Activated naive CD8-positive, alpha-beta T cell (primary cell): ENCODE results near the gene PWWP2B.
A peak's percentile ranks its signal among the peaks of the same experiment; 100 is the strongest.

Experiments
- H3K27ac Mint-ChIP-seq: one replicate; pipeline ENCODE4 v1.8.0; 2021; ENCODE audit warnings: mixed read lengths
- H3K27me3 Mint-ChIP-seq: one replicate; pipeline ENCODE4 v1.8.0; 2021; ENCODE audit warnings: mixed read lengths
- H3K36me3 Mint-ChIP-seq: one replicate; pipeline ENCODE4 v1.8.0; 2021; ENCODE audit warnings: mixed read lengths
- H3K4me1 Mint-ChIP-seq: one replicate; pipeline ENCODE4 v1.8.0; 2021; ENCODE audit warnings: low read depth, mixed read lengths
- H3K4me3 Mint-ChIP-seq: one replicate; pipeline ENCODE4 v1.8.0; 2021; ENCODE audit warnings: mild to moderate bottlenecking, mixed read lengths
- H3K9me3 Mint-ChIP-seq: one replicate; pipeline ENCODE4 v1.8.0; 2021; ENCODE audit warnings: low read depth, mixed read lengths

The PWWP2B gene

DNA sequence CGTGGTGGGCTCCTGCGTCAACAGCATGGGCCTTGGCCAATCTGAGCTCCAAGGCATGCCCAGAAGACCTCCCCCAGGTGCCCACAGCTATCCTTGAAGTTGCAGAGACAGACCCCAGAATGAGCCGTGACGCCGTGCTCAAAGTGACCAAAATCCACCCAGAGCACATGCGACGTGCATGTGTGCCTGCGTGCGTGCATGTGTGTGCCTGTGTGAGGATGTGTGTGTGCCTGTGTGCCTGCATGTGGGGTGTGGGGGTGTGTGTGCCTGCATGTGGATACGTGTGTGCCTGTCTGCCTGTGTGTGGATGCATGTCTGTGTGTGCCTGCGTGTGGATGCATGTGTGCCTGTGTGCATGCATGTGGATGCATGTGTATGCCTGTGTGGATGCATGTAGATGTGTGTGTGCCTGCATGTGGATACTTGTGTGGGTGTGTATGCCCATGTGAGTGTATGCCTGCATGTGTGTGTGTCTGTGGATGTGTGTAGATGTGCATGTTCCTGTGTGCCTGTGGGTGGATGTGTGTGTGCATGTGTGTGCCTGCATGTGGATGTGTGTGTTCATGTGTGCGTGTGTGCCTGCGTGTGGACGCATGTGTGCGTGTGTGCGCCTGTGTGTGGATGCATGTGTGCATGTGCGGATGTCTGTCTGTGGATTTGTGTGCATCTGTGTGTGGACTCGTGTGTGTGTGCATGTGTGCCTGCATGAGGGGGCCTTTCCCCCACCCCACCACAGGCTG, 42.6 kb downstream of the PWWP2B start:
- no peak overlapping the region for H3K27ac Mint-ChIP-seq
- no peak overlapping the region for H3K4me3 Mint-ChIP-seq
- H3K36me3 Mint-ChIP-seq, result no peaks in the 10 kb centered on the region
- H3K27me3 Mint-ChIP-seq, result no peaks in the 10 kb centered on the region
- H3K4me1 Mint-ChIP-seq, result peaks cover 8% of the 10 kb centered on the region
- no peaks in the 10 kb centered on the region for H3K9me3 Mint-ChIP-seq

DNA sequence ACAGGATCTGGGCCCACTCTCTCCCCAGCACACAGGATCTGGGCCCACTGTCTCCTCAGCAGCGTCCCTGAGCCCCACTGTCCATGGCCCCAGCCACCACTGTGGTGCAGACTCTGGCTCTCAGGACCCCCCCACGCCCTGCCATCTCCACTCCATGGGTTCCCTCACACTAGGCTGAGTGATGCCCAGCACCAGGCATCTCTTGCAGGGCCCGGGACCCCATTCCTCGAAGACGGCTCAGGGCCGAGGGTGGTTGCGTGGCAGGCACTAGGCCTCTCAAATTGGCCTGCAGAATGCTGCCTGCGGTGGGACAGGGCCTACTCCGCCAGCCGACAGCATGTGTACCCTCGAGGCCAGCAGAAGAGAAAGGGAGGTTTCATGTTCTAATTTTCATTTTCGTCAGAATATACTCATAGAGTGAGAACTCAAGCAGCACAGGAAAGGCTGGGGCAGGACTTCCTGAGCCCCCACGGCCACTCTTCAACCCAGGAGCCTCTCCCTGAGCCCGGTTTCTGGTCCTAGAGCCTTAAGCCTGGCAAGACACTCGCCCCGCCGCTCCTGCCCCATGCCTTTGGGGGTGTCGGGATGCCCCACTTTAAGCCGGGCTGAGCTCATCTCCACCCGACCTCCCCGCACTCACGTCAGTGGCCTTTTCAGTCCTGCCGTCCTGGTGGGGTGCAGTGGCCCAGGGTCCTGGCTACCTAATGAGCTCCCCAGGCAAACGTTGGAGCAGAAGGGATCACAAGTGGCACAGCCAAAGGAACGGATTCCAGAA, 44.0 kb downstream of the PWWP2B start:
- Mint-ChIP-seq H3K27ac (no peak overlapping the region), H3K4me1 (peaks cover 16% of the 10 kb centered on the region), H3K36me3 (no peaks in the 10 kb centered on the region), H3K4me3 (no peak overlapping the region), H3K9me3 (no peaks in the 10 kb centered on the region), H3K27me3 (no peaks in the 10 kb centered on the region)

DNA sequence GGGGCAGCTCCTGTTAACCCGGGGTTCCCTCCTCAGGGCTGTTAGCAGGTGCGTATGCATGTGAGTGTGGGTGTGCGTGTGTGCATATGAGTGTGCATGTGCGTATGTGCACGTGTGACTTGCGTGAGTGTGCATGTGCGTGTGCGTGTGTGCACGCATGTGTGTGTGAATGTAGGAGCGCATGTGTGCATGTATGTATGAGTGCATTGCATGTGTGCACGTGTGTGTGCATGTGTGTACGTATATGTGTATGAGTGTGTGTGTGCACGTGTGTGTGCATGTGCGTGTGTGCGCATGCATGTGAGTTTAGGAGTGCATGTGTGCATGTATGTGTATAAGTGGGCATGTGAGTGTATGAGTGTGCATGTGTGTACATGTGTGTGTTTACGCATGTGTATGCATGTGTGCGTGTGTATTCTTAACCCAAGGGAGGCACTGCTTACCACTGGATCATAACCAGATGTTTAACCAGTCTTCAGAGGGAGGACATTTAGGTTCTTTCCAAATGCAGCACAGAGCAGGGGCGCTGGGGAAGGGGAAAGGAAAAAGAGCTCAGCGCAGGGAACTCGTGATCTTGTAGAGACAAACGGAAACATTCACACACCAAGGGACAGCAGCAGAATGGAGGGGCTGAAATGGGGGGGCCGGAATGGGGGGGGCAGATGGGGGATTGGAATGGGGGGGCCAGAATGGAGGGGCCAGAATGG, 45.0 kb downstream of the PWWP2B start:
- Mint-ChIP-seq H3K4me3 (no peak overlapping the region), H3K27me3 (no peaks in the 10 kb centered on the region), H3K9me3 (no peaks in the 10 kb centered on the region), H3K4me1 (peaks cover 21% of the 10 kb centered on the region), H3K36me3 (no peaks in the 10 kb centered on the region), H3K27ac (peak overlapping the region; percentile 75)

DNA sequence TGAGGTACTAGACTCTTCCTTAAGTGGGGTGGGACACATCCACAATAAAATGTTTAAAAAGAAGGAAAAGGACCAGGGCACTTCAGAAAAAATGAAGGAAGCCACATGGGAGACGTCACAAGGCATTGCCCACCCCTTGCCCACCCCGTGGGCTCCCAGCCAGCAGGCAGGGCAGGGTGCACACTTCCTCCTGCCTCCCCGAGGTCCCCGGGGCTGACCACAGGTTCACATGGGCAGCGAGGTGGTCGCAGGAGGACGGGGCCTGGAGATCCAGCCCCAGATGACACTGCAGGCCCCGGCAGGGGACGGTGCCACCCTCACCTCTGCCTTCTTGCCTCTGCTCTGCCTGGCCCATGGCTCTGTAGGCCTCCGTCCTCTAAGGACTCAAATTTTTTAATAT, 45.6 kb downstream of the PWWP2B start:
- H3K27ac Mint-ChIP-seq, result no peak overlapping the region
- no peak overlapping the region for H3K4me3 Mint-ChIP-seq
- H3K4me1 Mint-ChIP-seq, result peaks cover 26% of the 10 kb centered on the region
- no peaks in the 10 kb centered on the region for H3K9me3 Mint-ChIP-seq
- H3K27me3 Mint-ChIP-seq, result no peaks in the 10 kb centered on the region
- no peaks in the 10 kb centered on the region for H3K36me3 Mint-ChIP-seq

DNA sequence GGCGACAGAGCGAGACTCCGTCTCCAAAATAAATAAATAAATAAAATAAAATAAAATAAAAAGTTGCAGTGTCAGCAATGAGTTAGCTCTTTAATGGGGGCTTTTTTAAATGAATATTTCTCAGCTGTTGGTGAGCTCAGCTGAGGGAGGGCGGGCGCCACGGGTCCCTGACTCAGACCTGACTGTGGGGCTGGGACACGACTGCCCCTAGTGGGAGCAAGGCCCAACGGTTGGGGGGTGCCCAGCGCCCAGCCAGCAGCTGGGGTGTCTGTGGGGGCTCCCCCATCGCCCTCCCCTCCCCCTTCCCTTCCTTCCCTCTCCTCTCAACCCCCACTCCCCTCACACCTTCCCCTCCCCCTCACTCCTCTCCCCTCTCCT, 46.6 kb downstream of the PWWP2B start:
- Mint-ChIP-seq H3K4me1 (peaks cover 31% of the 10 kb centered on the region), H3K4me3 (no peak overlapping the region), H3K27ac (no peak overlapping the region), H3K27me3 (no peaks in the 10 kb centered on the region), H3K36me3 (no peaks in the 10 kb centered on the region), H3K9me3 (no peaks in the 10 kb centered on the region)

DNA sequence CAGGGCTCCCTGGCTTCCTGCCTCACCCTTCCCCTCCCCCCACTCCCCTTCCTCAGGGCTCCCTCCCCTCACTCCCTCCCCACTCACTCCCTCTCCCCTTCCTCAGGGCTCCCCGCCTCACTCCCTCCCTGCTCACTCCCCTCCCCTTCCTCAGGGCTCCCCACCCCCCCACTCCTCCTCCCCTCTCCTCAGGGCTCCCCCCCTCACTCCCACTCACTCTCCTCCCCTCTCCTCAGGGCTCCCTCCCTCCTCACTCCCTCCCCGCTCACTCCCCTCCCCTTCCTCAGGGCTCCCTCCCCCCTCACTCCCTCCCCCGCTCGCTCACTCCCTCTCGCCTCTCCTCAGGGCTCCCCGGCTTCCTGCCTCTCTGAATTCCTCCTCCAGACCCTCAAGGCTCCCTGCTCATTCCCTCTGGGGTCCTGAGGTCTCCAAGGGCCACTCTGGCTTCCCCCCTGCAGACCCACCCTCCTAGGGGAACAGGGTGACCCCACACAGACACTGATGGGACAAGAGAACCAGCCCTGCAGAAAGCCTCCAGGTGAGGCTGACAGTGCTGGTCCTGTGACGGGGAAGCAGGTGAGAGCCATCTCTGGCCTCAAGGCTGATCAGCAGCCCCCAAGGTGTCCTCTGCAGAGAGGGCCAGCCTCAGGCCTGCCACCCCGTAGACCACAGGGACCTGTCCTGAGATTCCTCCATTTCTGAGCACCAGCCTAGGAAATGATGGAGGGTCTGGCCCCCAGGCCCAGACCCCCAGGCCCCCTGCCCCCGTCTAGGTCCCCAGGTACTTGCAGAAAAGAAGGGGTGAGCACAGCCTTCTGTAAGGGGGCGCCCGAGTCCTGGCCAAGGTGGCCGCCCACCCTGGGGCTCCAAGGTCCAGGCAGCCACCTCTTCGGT, 47.2 kb downstream of the PWWP2B start:
- no peaks in the 10 kb centered on the region for H3K9me3 Mint-ChIP-seq
- no peak overlapping the region for H3K27ac Mint-ChIP-seq
- no peaks in the 10 kb centered on the region for H3K27me3 Mint-ChIP-seq
- H3K36me3 Mint-ChIP-seq, result no peaks in the 10 kb centered on the region
- H3K4me3 Mint-ChIP-seq, result no peak overlapping the region
- H3K4me1 Mint-ChIP-seq, result peaks cover 31% of the 10 kb centered on the region

DNA sequence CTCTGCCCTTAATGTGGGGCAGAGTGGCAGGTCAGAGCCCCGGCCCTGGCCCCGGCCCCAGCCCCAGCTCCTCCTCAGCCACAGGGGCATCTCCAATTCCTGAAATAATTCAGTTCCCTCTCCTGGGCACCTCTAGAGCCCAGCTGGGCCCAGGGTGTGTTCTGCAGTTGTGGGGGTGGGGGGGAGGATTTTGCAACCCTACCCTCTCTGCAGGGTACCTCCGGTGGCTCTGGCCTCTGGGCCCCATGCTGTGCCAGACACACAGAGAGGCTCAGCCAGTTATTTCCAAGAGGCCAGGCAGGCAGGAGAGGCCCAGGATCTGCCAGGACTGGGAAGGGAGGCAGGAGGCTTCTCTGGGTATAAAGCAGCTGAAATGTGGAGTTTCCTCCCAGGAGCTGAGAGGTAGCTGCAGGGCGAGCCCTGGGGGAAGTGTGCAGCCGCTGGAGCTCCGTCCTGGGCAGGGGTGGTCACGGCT, 47.9 kb downstream of the PWWP2B start:
- Mint-ChIP-seq H3K27ac (no peak overlapping the region), H3K4me1 (peaks cover 33% of the 10 kb centered on the region), H3K4me3 (no peak overlapping the region), H3K27me3 (no peaks in the 10 kb centered on the region), H3K36me3 (no peaks in the 10 kb centered on the region), H3K9me3 (no peaks in the 10 kb centered on the region)

DNA sequence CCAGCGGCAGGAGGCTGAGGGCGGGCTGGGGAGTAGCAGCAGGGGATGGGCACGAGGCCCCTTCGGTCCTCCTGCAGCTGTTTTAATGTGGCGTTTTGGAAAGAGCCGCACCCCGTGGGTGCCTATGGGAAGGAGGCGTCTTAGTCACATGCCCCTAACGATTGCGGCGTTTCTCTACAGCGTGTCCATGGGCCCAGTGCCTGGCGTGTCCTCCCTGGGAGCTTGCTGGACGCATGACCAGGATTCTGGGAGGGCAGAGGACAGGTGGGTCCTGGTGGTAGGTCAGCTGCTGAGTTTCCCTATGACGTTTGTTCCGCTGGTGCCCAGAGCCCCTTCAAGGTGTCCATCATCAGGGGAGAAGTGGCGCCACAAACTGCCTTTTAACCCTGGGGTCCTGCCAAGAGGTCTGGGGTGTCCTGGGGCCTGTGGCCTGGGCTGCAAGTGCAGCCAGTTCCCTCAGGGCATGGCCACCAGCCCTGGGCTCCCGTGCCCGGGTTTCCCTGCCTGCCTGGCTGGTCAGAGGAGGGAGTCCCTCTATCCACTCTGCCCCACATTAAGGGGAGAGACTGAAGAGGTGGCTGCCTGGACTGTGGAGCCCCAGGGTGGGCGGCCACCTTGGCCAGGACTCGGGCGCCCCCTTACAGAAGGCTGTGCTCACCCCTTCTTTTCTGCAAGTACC, 48.7 kb downstream of the PWWP2B start:
- no peaks in the 10 kb centered on the region for H3K9me3 Mint-ChIP-seq
- no peaks in the 10 kb centered on the region for H3K36me3 Mint-ChIP-seq
- H3K27ac Mint-ChIP-seq, result no peak overlapping the region
- no peaks in the 10 kb centered on the region for H3K27me3 Mint-ChIP-seq
- H3K4me1 Mint-ChIP-seq, result peaks cover 35% of the 10 kb centered on the region
- H3K4me3 Mint-ChIP-seq, result no peak overlapping the region

DNA sequence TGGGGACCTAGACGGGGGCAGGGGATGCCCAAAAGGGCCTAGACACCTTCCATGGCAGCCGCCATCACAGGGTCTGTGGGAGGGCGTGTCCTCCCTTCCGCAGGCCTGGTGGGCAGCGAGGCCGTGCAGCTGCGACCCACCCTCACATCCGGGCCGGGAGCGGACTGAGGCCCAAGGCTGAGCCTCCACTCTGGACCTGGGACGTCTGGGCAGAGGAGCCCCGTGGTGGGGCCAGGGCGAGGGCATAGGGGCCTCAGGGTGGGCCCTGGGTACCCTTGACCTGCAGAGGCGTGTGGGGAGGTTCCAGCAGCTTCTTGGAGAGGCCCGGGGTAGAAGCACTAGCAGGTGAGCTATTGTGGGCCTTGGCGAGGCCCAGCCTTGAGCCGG, 49.2 kb downstream of the PWWP2B start:
- peaks cover 36% of the 10 kb centered on the region for H3K4me1 Mint-ChIP-seq
- peak overlapping the region; percentile 98 for H3K27ac Mint-ChIP-seq
- no peaks in the 10 kb centered on the region for H3K9me3 Mint-ChIP-seq
- H3K27me3 Mint-ChIP-seq, result no peaks in the 10 kb centered on the region
- no peaks in the 10 kb centered on the region for H3K36me3 Mint-ChIP-seq
- H3K4me3 Mint-ChIP-seq, result peak overlapping the region; percentile 67

DNA sequence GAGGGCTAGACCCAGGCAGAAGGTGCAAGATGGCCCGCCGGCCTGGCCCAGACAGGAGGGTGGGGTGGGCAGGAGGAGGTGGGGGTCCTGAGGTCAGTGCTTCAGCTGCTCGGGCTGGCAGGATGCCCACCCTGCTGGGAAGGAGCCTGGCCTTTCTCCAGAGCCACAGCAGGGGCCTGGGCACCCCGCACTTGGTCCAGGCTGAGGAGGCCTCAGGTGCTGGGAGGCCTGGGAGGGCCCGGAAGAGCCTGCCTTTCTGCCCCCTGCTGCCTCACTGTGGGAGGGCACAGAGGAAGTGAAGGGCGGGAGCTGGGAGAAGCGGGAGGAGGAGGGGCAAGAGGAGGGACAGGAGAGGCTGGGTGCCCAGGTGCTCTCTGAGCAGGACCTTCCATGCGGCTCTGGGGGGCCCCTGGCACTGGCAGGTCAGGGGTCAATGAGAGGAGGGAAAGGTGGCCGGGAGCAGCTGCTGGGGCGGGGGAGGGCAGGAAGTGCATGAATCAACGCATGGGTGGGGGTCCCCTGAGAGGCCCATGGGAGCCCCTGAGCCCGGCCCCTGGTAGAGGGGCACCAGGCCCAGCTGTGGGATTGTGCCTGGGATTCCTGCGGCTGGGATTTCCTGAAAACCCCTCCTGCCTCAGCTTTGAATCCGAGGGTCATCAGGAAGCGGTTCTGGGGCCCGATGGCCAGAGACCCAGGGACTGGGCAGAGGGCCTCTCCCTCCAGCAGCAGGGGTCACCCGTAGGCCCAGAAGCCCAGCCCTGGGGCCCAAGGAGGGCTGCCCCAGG, 49.9 kb downstream of the PWWP2B start:
- H3K4me1 Mint-ChIP-seq, result peaks cover 40% of the 10 kb centered on the region
- H3K36me3 Mint-ChIP-seq, result no peaks in the 10 kb centered on the region
- H3K4me3 Mint-ChIP-seq, result peak overlapping the region; percentile 80
- no peaks in the 10 kb centered on the region for H3K27me3 Mint-ChIP-seq
- H3K27ac Mint-ChIP-seq, result peak overlapping the region; percentile 98
- H3K9me3 Mint-ChIP-seq, result no peaks in the 10 kb centered on the region

DNA sequence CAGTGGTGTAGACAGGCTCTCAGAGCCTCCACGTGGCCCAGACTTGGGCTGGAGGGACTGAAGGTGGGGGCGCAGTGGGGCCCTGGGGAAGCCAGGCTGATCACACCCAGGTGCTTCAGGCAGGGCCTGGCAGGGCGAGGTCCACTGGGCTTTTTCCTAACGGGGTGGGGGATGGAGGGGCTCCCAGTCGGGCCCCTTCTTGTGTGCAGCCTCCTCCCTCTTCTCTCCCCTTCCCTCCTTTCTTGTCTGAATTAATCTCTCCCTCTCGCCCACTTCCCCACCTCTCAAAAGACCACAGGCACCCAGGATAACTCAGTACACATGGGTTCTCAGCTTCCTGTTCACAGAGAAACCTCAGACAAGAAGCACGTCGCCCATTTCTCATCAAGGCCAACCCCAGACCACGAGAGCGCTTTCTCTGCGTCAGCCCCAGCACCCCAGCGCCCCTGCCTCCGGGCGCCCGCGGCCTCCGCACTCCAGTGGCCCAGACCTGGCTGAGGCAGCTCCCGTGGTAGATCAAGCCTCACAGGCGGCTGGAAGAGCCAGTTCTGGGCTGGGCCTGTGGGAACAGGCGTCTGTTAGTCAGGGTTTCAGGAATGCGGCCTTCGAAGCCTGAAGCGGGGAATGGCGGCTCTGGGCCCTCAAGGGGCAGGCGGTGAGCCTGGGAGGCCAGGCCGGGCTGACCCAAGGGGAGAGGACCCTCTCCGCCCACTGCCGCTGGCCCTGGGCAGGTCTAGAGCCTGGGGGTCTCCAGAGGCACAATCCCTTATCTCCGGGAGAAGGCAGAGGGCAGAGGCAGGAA, 50.6 kb downstream of the PWWP2B start:
- H3K4me1 Mint-ChIP-seq, result peaks cover 42% of the 10 kb centered on the region
- H3K27me3 Mint-ChIP-seq, result no peaks in the 10 kb centered on the region
- H3K27ac Mint-ChIP-seq, result peak overlapping the region; percentile 98
- H3K4me3 Mint-ChIP-seq, result peak overlapping the region; percentile 80
- no peaks in the 10 kb centered on the region for H3K9me3 Mint-ChIP-seq
- H3K36me3 Mint-ChIP-seq, result no peaks in the 10 kb centered on the region

DNA sequence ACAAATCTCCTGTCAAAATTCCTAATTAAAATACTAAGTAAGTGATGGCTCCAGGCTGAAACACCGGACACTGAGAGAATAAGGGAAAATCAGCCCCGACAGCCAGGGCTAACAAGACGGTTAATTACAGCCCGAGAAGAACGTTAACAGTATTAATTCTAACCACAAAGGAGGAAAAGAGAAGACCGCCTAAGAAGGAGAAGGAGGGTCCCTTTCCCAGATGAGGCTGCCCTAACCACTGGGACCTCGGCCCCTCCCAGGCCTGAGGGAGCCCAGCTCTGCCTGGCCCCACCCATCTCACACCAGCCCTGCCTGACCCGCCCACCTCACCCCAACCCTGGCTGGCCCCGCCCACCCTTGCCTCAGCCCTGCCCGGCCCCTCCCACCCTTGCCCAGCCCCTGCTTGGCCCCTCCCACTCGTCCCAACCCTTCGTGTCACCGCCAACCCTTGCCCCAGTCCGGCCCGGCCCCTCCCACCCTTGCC, 51.3 kb downstream of the PWWP2B start:
- H3K9me3 Mint-ChIP-seq, result no peaks in the 10 kb centered on the region
- peak overlapping the region; percentile 98 for H3K27ac Mint-ChIP-seq
- H3K4me3 Mint-ChIP-seq, result no peak overlapping the region
- no peaks in the 10 kb centered on the region for H3K27me3 Mint-ChIP-seq
- H3K36me3 Mint-ChIP-seq, result no peaks in the 10 kb centered on the region
- peaks cover 42% of the 10 kb centered on the region for H3K4me1 Mint-ChIP-seq
